SH-SY5Y (cell line): ENCODE data around the gene LRIT2.

Experiments used
- GATA2 ChIP-seq: IDR thresholded peaks from 2 replicates; pipeline ENCODE4 v1.6.1; 2011; ENCODE audit warnings: mild to moderate bottlenecking, low read depth, low read length
- GATA3 ChIP-seq: IDR thresholded peaks from 2 replicates; pipeline ENCODE4 v1.6.1; 2011; ENCODE audit warnings: low read depth, mild to moderate bottlenecking, low read length, moderate library complexity

DNA sequence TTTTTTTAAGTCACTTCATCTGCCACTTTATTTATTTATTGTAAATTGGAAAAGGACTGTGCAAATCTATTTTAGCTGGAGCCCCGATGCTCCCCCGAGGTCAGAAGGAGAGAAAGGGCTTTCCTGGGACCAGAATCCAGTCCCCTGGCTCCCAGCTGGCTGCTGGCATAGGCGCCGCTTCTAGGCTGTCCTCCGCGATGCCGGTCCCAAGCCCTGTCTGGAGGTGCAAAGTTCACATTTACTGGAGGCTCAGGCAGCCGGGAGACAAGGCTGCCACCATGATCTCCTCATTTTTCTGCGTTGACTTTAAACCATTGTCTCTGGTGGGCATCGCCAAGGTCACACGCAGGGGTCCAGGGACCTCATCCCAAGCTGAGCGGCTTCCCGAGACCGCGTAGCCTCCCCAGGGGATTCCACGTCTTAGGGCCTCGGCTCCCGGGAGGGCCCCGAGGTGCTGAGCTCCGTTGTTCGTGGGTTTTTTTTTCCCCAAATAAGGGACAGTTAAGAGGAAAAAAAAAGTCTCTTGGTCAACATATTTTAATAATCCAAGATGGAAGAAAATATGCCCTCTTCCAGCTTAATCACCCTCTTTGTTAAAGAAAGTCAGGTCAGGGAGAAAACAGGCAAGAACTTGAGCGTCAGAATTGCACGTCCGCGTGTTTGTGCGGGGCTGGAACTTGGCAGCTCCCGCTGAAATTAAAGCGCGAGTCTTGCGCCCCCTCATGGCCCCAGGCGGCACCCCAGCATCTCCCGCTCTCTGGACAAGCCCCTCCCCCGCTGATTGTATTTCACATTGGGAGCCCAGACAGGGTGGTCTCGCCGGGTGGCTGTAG is 31.4 kb upstream of the LRIT2 start:
- TF ChIP-seq GATA2 (no peak), GATA3 (no peak)
